K562 (cell line): ENCODE data around the gene KPNA1. TPM values are rescaled to one million over a fixed set of nuclear protein-coding genes. Genes with fewer than 3 reads are reported as not detected.

Experiments
- ELF1 ChIP-seq: fragments of 200-800 bp; sonication (Bioruptor generic); IDR thresholded peaks from 2 replicates; pipeline ENCODE4 v1.6.1; 2016; ENCODE audit warnings: missing genetic modification characterization, missing compliant biosample characterization
- ZNF398 ChIP-seq: fragments of 250-450 bp; sonication (Bioruptor Pico); IDR thresholded peaks from 2 replicates; pipeline ENCODE4 v1.8.0; 2021; ENCODE audit warnings: moderate library complexity, mild to moderate bottlenecking, inconsistent platforms
- ZNF511 ChIP-seq: sonication (generic); formaldehyde crosslinking; IDR thresholded peaks from 2 replicates; pipeline ENCODE4 v1.8.0; 2022; ENCODE audit warnings: mild to moderate bottlenecking, missing genetic modification reagents
- polyA plus RNA-seq, 8 experiments: library from polyadenylated mRNA; depleted of rRNA in 4 of 8; stranded (reverse) in 5 of 8; unstranded in 3 of 8; fragments of >200 nt; fragmentation: Nextera tagmentation in 2 of 8; fragmentation: Illumina TruSeq in 1 of 8; extraction: Ambion mirVana in 2 of 8; extraction: Trizol in 1 of 8; gene quantifications; 2 replicates each; pipeline versions ENCODE4 v1.2.1 to v1.2.3, GENCODE V29; 2011 to 2014; ENCODE audit warnings: inconsistent platforms in 1 of 8, missing spikeins in 1 of 8
- total RNA-seq, 7 experiments: library from RNA; depleted of rRNA in 6 of 7; stranded (reverse); fragments of >200 nt in 6 of 7; fragmentation: Illumina TruSeq in 2 of 7; extraction: Trizol in 2 of 7; gene quantifications; 2 replicates each; pipeline versions ENCODE4 v1.2.1 to v1.2.3, GENCODE V29; 2011 to 2021; ENCODE audit warnings: low replicate concordance in 1 of 7
- TF ChIP-seq, protein P1 (sequence below): IDR thresholded peaks from 2 replicates; pipeline ENCODE4 v1.6.1; 2011; ENCODE audit warnings: borderline replicate concordance, low read depth, mild to moderate bottlenecking, moderate library complexity, low read length; ENCODE audit not compliant: insufficient read depth, poor library complexity, severe bottlenecking

Gene KPNA1
- total and polyA plus RNA-seq, 9 of the 15 experiments (the other 6 are each of a cell fraction or from before 2014, with no cell fraction given), result 9.3 to 53.8 (median 33.5) TPM

- TF ChIP-seq, protein P1, sequence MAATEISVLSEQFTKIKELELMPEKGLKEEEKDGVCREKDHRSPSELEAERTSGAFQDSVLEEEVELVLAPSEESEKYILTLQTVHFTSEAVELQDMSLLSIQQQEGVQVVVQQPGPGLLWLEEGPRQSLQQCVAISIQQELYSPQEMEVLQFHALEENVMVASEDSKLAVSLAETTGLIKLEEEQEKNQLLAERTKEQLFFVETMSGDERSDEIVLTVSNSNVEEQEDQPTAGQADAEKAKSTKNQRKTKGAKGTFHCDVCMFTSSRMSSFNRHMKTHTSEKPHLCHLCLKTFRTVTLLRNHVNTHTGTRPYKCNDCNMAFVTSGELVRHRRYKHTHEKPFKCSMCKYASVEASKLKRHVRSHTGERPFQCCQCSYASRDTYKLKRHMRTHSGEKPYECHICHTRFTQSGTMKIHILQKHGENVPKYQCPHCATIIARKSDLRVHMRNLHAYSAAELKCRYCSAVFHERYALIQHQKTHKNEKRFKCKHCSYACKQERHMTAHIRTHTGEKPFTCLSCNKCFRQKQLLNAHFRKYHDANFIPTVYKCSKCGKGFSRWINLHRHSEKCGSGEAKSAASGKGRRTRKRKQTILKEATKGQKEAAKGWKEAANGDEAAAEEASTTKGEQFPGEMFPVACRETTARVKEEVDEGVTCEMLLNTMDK, result no peak
- TF ChIP-seq ZNF511 (CRISPR knock-in tag) (no peak), ELF1 (tag) (no peak), ZNF398 (CRISPR knock-in tag) (no peak)
Observed at GRCh38 chr3:122535964-122536631, 21.4 kb upstream of the KPNA1 start (continued).
